HCT116 (cell line): ENCODE data around the gene UCP1. TPM values are rescaled to one million over a fixed set of nuclear protein-coding genes. Genes with fewer than 3 reads are reported as not detected.

Experiments
- ATAC-seq: fragments of 200-7000 bp; cut with Tn5 transposase; 2 replicates; pipeline ENCODE4 v1.9.1; 2020; ENCODE audit warnings: mild to moderate bottlenecking, moderate library complexity
- BruUV-seq: library from RNA; stranded (reverse); fragments of 400-500 nt; replicated peaks from 2 replicates; lab custom pipeline; 2021; lab: Mats Ljungman, UMichigan
- CTCF ChIA-PET: fragments of 300-600 bp; sonication (Branson Sonifier 250); formaldehyde crosslinking; loops from one replicate; lab custom pipeline; 2021; ENCODE audit warnings: antibody characterized with exemption; lab: Charles Lee
- POLR2A ChIA-PET: fragments of 300-600, 350-600 bp; sonication (Branson Sonifier 250); formaldehyde crosslinking; loops from one replicate; lab custom pipeline; 2021; ENCODE audit warnings: antibody characterized with exemption; lab: Charles Lee
- RAD21 ChIA-PET, 2 experiments: fragments of 300-600 bp; sonication (Branson Sonifier 250); formaldehyde crosslinking; loops; one replicate each; lab custom pipeline; 2023; ENCODE audit warnings: low total read pairs in 2 of 2; ENCODE audit not compliant: uncharacterized antibody in 2 of 2, unreplicated experiment in 2 of 2, low non-redundant PET in 1 of 2; lab: Charles Lee
- DNase-seq: peaks from one replicate; pipeline ENCODE4 v3.0.0-alpha.2; 2010; ENCODE audit warnings: low read depth, low spot score
- H2AFZ ChIP-seq: fragments of 200-600 bp; shearing (Covaris generic), sonication (generic); 2 replicates; pipeline ENCODE4 v1.6.1; 2017; ENCODE audit warnings: low read depth, mixed run types, mixed read lengths, antibody characterized with exemption, low read length; ENCODE audit not compliant: poor library complexity, severe bottlenecking
- H3K27ac ChIP-seq: 2 replicates; pipeline ENCODE4 v1.5.1; 2012; ENCODE audit warnings: low read depth, low read length
- H3K27me3 ChIP-seq: fragments of 200-600 bp; sonication (generic); 2 replicates; pipeline ENCODE4 v1.6.1; 2016; ENCODE audit warnings: mixed run types, low read length, mixed read lengths; ENCODE audit not compliant: insufficient read depth
- H3K36me3 ChIP-seq, 2 experiments: fragments of 200-500 bp in 1 of 2; fragments of 200-600 bp in 1 of 2; sonication (Bioruptor generic) in 1 of 2; sonication (generic) in 1 of 2; 2 replicates each; pipeline versions ENCODE4 v1.5.1 to v1.6.1; 2014 to 2016; ENCODE audit warnings: low read length in 2 of 2, inconsistent platforms in 1 of 2, mixed read lengths in 1 of 2, mixed run types in 1 of 2; ENCODE audit not compliant: insufficient read depth in 2 of 2, control insufficient read depth in 1 of 2
- H3K4me1 ChIP-seq, 2 experiments: fragments of 200-600 bp in 1 of 2; sonication (generic) in 1 of 2; 2 replicates each; pipeline versions ENCODE4 v1.5.1 to v1.6.1; 2012 to 2017; ENCODE audit warnings: low read length in 2 of 2, inconsistent platforms in 1 of 2, mild to moderate bottlenecking in 1 of 2, mixed read lengths in 1 of 2, mixed run types in 1 of 2, moderate library complexity in 1 of 2; ENCODE audit not compliant: insufficient read depth in 2 of 2, control insufficient read depth in 1 of 2
- H3K4me2 ChIP-seq: fragments of 200-600 bp; sonication (generic); 2 replicates; pipeline ENCODE4 v1.6.1; 2017; ENCODE audit warnings: mixed run types, low read length, mixed read lengths
- H3K4me3 ChIP-seq, 2 experiments: fragments of 200-600 bp in 1 of 2; sonication (generic) in 1 of 2; replicated peaks in 1 of 2; 2 replicates each; pipeline ENCODE4 v1.5.1; 2011 to 2016; ENCODE audit warnings: low read length in 2 of 2, control low read depth in 1 of 2, low read depth in 1 of 2, mild to moderate bottlenecking in 1 of 2, mixed read lengths in 1 of 2, mixed run types in 1 of 2
- H3K79me2 ChIP-seq: fragments of 200-600 bp; sonication (generic); 2 replicates; pipeline ENCODE4 v1.6.1; 2017; ENCODE audit warnings: mild to moderate bottlenecking, mixed run types, low read length, moderate library complexity, mixed read lengths; ENCODE audit not compliant: insufficient read depth
- H3K9ac ChIP-seq: fragments of 200-600 bp; sonication (generic); 2 replicates; pipeline ENCODE4 v1.6.1; 2016; ENCODE audit warnings: low read length, mixed read lengths
- H3K9me2 ChIP-seq: fragments of 200-600 bp; sonication (generic), shearing (Covaris generic); 2 replicates; pipeline ENCODE4 v1.6.1; 2017; ENCODE audit warnings: mixed run types, mild to moderate bottlenecking, moderate library complexity; ENCODE audit not compliant: insufficient read depth
- H3K9me3 ChIP-seq, 2 experiments: fragments of 200-500 bp in 1 of 2; fragments of 200-600 bp in 1 of 2; sonication (Bioruptor generic) in 1 of 2; sonication (generic) in 1 of 2; 2 replicates each; pipeline ENCODE4 v1.6.1; 2014 to 2017; ENCODE audit warnings: low read length in 2 of 2, mixed read lengths in 2 of 2, inconsistent platforms in 1 of 2, low read depth in 1 of 2, mild to moderate bottlenecking in 1 of 2, mixed run types in 1 of 2, moderate library complexity in 1 of 2; ENCODE audit not compliant: control insufficient read depth in 1 of 2, insufficient read depth in 1 of 2
- H4K20me1 ChIP-seq: fragments of 200-600 bp; sonication (generic), shearing (Covaris generic); 2 replicates; pipeline ENCODE4 v1.6.1; 2017; ENCODE audit warnings: mixed run types, mild to moderate bottlenecking, moderate library complexity; ENCODE audit not compliant: insufficient read depth
- EGR1 ChIP-seq: IDR thresholded peaks from 2 replicates; pipeline ENCODE4 v1.6.1; 2012; ENCODE audit warnings: low read depth
- ELF1 ChIP-seq: IDR thresholded peaks from 2 replicates; pipeline ENCODE4 v1.6.1; 2012; ENCODE audit warnings: low read depth, borderline replicate concordance
- JUND ChIP-seq: IDR thresholded peaks from 2 replicates; pipeline ENCODE4 v1.6.1; 2012
- POLR2A ChIP-seq: IDR thresholded peaks from 2 replicates; pipeline ENCODE4 v1.7.0; 2011; ENCODE audit warnings: borderline replicate concordance; ENCODE audit not compliant: insufficient read depth, insufficient read length; ENCODE audit errors: extremely low read depth
- SIN3A ChIP-seq: IDR thresholded peaks from 2 replicates; pipeline ENCODE4 v1.6.1; 2012; ENCODE audit warnings: low read depth
- TCF7L2 ChIP-seq: IDR thresholded peaks from 2 replicates; pipeline ENCODE4 v1.7.0; 2011; ENCODE audit warnings: borderline replicate concordance, inconsistent platforms; ENCODE audit not compliant: insufficient read depth, insufficient read length; ENCODE audit errors: extremely low read depth
- ZFX ChIP-seq: fragments of 450-650 bp; IDR thresholded peaks from 2 replicates; pipeline ENCODE4 v1.6.1; 2017
- ZNF274 ChIP-seq: fragments of 200-500 bp; sonication (Bioruptor generic); IDR thresholded peaks from 2 replicates; pipeline ENCODE4 v1.6.1; 2014; ENCODE audit warnings: mild to moderate bottlenecking, low read depth, low read length, inconsistent platforms
- intact Hi-C: fragments of 100-400 bp; cut with micrococcal nuclease; formaldehyde crosslinking; loops from 2 replicates; pipeline ENCODE4 v1.10.0; 2022
- total RNA-seq: library from RNA; stranded (reverse); gene quantifications from one replicate; pipeline ENCODE4 v1.2.1, GENCODE V29; 2021; ENCODE audit not compliant: unreplicated experiment
- TF ChIP-seq, protein P1 (sequence below), 3 experiments: fragments of 200-600 bp in 1 of 3; sonication (generic) in 1 of 3; IDR thresholded peaks in 2 of 3; conservative IDR thresholded peaks in 1 of 3; 2 replicates each; pipeline ENCODE4 v1.5.1; 2012 to 2017; ENCODE audit warnings: low read depth in 2 of 3, low read length in 2 of 3, antibody characterized with exemption in 1 of 3, borderline replicate concordance in 1 of 3, control low read depth in 1 of 3, mild to moderate bottlenecking in 1 of 3, mixed read lengths in 1 of 3, mixed run types in 1 of 3, moderate library complexity in 1 of 3; ENCODE audit not compliant: insufficient read depth in 1 of 3

The UCP1 gene
- total RNA-seq, 1 experiment from 2014 or later = not detected

DNA sequence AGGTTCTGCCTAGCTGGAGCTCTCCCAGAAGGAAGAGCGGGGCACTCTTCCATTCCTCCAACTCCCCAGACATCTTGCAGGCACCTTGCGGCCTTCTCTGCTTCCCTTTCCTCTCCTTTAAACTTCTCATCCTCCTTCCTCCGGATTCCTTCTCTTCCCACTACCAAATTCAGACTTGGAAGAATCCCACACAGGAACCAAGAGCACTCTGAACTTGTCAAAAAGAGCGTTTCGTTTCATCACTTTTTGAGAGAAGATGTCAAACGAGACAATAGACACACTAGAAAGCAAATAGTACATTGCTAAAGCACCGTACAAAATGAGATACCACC, 512 bp upstream of the UCP1 start:
- Histone ChIP-seq H3K4me1 (no peaks in the 10 kb centered on the region), H3K79me2 (no peaks in the 10 kb centered on the region), H3K9ac (no peak overlapping the region), H3K4me2 (no peak overlapping the region), H3K4me3 (no peak overlapping the region), H3K9me3 (no peaks in the 10 kb centered on the region), H3K27ac (no peak overlapping the region), H4K20me1 (no peaks in the 10 kb centered on the region), H3K9me2 (no peaks in the 10 kb centered on the region), H3K27me3 (no peaks in the 10 kb centered on the region), H2AFZ (no peak overlapping the region), H3K36me3 (no peaks in the 10 kb centered on the region)
- DNase-seq (no peak), ATAC-seq (no peak)
- POLR2A ChIA-PET = no interaction called here
- intact Hi-C loops = no loop called here
- BruUV-seq = no TSS peak
- CTCF ChIA-PET = no interaction called here
- no peak for TF ChIP-seq ELF1
- TF ChIP-seq JUND = no peak
- no peak for TF ChIP-seq SIN3A
- TF ChIP-seq TCF7L2 = no peak
- TF ChIP-seq ZFX = no peak
- no peak for TF ChIP-seq ZNF274
- RAD21 ChIA-PET = no interaction called here

DNA sequence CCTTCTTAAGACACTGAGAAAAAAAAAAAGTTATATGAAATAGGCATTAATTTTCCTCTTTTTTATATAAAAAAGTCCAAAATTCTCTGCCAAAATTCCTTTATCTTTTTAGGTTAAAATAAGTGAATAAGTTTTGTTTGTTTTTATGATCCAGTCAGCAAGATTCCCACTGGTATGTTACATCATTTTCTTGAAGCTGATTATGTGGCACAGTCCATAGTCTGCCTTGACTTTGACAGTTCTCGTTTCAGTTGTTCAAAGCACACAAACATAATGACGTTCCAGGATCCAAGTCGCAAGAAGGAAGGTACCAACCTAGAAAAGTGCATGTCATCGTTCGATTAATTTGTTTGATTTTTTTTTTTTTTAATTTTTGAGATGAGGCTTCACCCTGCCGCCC, 9.1 kb downstream of the UCP1 start:
- Histone ChIP-seq H3K79me2 (no peaks in the 10 kb centered on the region), H4K20me1 (no peaks in the 10 kb centered on the region), H3K9ac (no peak overlapping the region), H2AFZ (no peak overlapping the region), H3K27ac (no peak overlapping the region), H3K4me3 (no peak overlapping the region), H3K9me3 (no peaks in the 10 kb centered on the region), H3K9me2 (no peaks in the 10 kb centered on the region)
- ATAC-seq = no peak
- RAD21 ChIA-PET = no interaction called here
- intact Hi-C loops = no loop called here
- TF ChIP-seq EGR1 = no peak
- no peak for TF ChIP-seq POLR2A
- TF ChIP-seq, protein P1, sequence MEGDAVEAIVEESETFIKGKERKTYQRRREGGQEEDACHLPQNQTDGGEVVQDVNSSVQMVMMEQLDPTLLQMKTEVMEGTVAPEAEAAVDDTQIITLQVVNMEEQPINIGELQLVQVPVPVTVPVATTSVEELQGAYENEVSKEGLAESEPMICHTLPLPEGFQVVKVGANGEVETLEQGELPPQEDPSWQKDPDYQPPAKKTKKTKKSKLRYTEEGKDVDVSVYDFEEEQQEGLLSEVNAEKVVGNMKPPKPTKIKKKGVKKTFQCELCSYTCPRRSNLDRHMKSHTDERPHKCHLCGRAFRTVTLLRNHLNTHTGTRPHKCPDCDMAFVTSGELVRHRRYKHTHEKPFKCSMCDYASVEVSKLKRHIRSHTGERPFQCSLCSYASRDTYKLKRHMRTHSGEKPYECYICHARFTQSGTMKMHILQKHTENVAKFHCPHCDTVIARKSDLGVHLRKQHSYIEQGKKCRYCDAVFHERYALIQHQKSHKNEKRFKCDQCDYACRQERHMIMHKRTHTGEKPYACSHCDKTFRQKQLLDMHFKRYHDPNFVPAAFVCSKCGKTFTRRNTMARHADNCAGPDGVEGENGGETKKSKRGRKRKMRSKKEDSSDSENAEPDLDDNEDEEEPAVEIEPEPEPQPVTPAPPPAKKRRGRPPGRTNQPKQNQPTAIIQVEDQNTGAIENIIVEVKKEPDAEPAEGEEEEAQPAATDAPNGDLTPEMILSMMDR (IDR thresholded peaks at IDR 0.05 in 2 of 3, conservative IDR thresholded peaks at IDR 0.05 in 1 of 3; ENCODE audit: borderline replicate concordance in 1 of 3, insufficient read depth in 1 of 3, low read depth in 2 of 3, low read length in 2 of 3) = no peak
- TF ChIP-seq, all 23 proteins: peak for 0
- H3K36me3 ChIP-seq = no peaks in the 10 kb centered on the region
- no peak for DNase-seq
- H3K4me1 ChIP-seq = no peaks in the 10 kb centered on the region
- ChIA-PET POLR2A (no interaction called here), CTCF (no interaction called here)
- no peaks in the 10 kb centered on the region for H3K27me3 ChIP-seq
- H3K4me2 ChIP-seq = no peak overlapping the region
- BruUV-seq = no TSS peak
